ENCODE data around the gene SNTA1.
"Not testable (repeated sequence)": the region's sequence is repeated elsewhere in the genome, so short reads cannot be mapped to it uniquely, and the experiment has no call there.

Gene SNTA1

GRCh38 chr20:33465481-33466302 is 22.1 kb upstream of the SNTA1 start:
- DNase-seq (ENCODE audit: low spot score), result no peak

GRCh38 chr20:33464759-33465158 is 21.2 kb upstream of the SNTA1 start:
- not testable (repeated sequence) for DNase-seq (ENCODE audit: low spot score)

GRCh38 chr20:33463332-33464101 is 20.0 kb upstream of the SNTA1 start:
- DNase-seq (ENCODE audit: low spot score), result no peak

GRCh38 chr20:33460711-33461110 is 17.1 kb upstream of the SNTA1 start:
- no peak for DNase-seq (ENCODE audit: low spot score)

- no peak for DNase-seq (ENCODE audit: low spot score)
These were observed 16.0 kb upstream of the SNTA1 start for GRCh38 chr20:33459599-33459998.

GRCh38 chr20:33456916-33457642 is 13.5 kb upstream of the SNTA1 start:
- DNase-seq (ENCODE audit: low spot score), result peak; percentile 73

- DNase-seq (ENCODE audit: low spot score), result no peak
These were observed 7.3 kb upstream of the SNTA1 start for GRCh38 chr20:33450867-33451266.

GRCh38 chr20:33445881-33446625 is 2.5 kb upstream of the SNTA1 start:
- peak; percentile 49 for DNase-seq (ENCODE audit: low spot score)

GRCh38 chr20:33444797-33445560 is 1.4 kb upstream of the SNTA1 start:
- peak; percentile 51 for DNase-seq (ENCODE audit: low spot score)

- no peak for DNase-seq (ENCODE audit: low spot score)
These were observed 504 bp downstream of the SNTA1 start for GRCh38 chr20:33443006-33443511.

GRCh38 chr20:33442136-33443005 is 1.2 kb downstream of the SNTA1 start:
- DNase-seq (ENCODE audit: low spot score), result no peak

- DNase-seq (ENCODE audit: low spot score), result no peak
These were observed 2.2 kb downstream of the SNTA1 start for GRCh38 chr20:33441142-33441955.

- DNase-seq (ENCODE audit: low spot score), result not testable (repeated sequence)
These were observed 3.0 kb downstream of the SNTA1 start for GRCh38 chr20:33440562-33440961.

GRCh38 chr20:33438481-33438880 is 5.1 kb downstream of the SNTA1 start:
- DNase-seq (ENCODE audit: low spot score), result peak; percentile 58

- DNase-seq (ENCODE audit: low spot score), result no peak
These were observed 6.2 kb downstream of the SNTA1 start for GRCh38 chr20:33437141-33437911.

GRCh38 chr20:33434434-33434833 is 9.1 kb downstream of the SNTA1 start:
- no peak for DNase-seq (ENCODE audit: low spot score)

- DNase-seq (ENCODE audit: low spot score), result no peak
These were observed 9.9 kb downstream of the SNTA1 start for GRCh38 chr20:33433465-33434234.
